IPS-20b (cell line): ENCODE results near the gene SLC8A3.

Experiments
- H3K27ac ChIP-seq: one replicate; pipeline ENCODE4 v1.5.1; 2013; ENCODE audit warnings: low read length
- H3K27me3 ChIP-seq: 2 replicates; pipeline ENCODE4 v1.6.1; 2013; ENCODE audit warnings: mild to moderate bottlenecking, low read length, inconsistent platforms; ENCODE audit not compliant: insufficient read depth
- H3K36me3 ChIP-seq: 2 replicates; pipeline ENCODE4 v1.6.1; 2013; ENCODE audit warnings: low read depth, mild to moderate bottlenecking, inconsistent platforms, low read length, moderate library complexity; ENCODE audit not compliant: insufficient read depth
- H3K4me1 ChIP-seq: 2 replicates; pipeline ENCODE4 v1.6.1; 2013; ENCODE audit warnings: mild to moderate bottlenecking, control low read depth, inconsistent platforms, low read length, moderate library complexity; ENCODE audit not compliant: insufficient read depth
- H3K4me3 ChIP-seq: 2 replicates; pipeline ENCODE4 v1.5.1; 2013; ENCODE audit warnings: mild to moderate bottlenecking, low read length, inconsistent platforms
- H3K9ac ChIP-seq: 2 replicates; pipeline ENCODE4 v1.6.1; 2013; ENCODE audit warnings: low read depth, mild to moderate bottlenecking, inconsistent platforms, low read length, moderate library complexity
- H3K9me3 ChIP-seq: 2 replicates; pipeline ENCODE4 v1.6.1; 2013; ENCODE audit warnings: mild to moderate bottlenecking, low read depth, low read length, inconsistent platforms; ENCODE audit not compliant: insufficient read depth

The SLC8A3 gene

DNA sequence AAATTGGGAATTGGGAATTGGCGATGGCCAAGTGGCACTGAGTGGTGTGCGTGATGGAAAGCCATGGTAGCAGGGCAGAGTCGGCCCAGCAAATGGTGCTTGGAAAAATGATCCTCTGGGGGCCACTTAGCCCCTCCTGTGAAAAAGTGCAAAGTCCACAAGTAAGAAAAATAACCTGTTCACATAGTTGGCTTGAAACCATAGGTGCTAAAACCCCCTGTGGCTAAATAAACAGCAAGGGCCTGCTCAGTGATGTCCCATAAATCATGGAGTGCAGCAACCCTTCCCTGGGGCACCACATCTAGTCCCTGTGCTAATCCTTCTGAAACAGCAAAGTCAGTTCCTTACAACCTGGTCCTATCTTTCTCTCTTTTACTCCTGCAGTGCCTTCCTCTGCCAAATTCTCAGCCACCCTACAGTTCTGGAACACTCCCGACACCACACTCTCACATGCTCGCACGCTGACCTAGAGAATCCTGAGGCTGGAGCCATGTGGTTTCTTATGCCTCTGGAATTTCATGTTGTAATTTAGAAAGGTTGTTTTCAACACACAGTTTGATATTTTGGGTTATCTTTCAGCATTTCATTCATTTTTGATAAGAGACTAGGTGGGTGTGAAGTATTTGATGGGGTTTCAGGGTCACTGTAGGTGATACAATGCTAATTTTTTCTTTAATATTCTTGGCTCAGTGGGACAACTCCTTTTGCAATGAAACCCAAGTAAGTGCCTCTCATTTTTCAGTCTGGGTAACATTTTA lies 186.0 kb downstream of the SLC8A3 start:
- Histone ChIP-seq H3K36me3 (no peaks in the 10 kb centered on the region), H3K27me3 (no peaks in the 10 kb centered on the region), H3K27ac (no peak overlapping the region), H3K4me1 (no peaks in the 10 kb centered on the region), H3K4me3 (no peak overlapping the region), H3K9ac (no peak overlapping the region), H3K9me3 (no peaks in the 10 kb centered on the region)

DNA sequence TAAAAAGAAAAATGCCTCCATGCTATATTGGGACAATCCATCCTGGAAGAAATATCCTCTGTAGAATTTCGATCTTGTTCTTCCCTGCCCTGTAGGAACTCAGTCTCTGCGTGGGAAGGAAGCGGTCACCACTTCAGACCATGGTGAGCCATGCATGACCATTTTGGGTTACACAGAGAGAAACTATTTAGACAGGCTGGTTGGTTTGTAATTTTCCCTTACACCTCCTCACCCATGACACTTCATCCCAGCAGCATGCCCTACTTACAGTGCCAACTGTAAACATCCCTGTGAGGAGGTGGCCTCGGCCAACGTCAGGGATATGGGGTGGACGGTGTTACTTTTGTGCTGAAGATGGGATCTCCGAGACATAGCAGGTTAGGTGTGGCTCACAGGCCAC lies 188.2 kb downstream of the SLC8A3 start:
- H3K9ac ChIP-seq, result no peak overlapping the region
- no peaks in the 10 kb centered on the region for H3K4me1 ChIP-seq
- H3K4me3 ChIP-seq, result no peak overlapping the region
- H3K36me3 ChIP-seq, result no peaks in the 10 kb centered on the region
- no peaks in the 10 kb centered on the region for H3K9me3 ChIP-seq
- H3K27ac ChIP-seq, result no peak overlapping the region
- H3K27me3 ChIP-seq, result no peaks in the 10 kb centered on the region

DNA sequence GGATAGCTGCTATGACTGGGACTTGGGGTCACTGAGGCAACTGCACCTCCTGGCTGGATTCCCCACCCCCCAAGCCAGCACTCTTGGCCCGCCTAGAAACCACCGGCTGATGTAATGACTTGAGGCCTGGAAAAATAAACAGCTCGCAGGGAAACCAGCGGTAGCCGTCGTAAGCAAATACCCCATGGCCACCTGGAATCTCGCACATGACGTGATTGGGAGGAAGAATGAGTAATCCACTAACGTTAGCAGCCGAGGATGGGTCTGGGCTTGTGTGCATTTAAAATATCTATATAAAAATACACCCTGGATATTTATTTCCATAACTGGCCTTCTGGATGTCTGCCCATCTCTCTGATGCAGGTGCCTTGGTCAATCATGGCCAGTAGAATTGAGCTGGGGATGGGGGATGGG lies 189.5 kb downstream of the SLC8A3 start:
- Histone ChIP-seq H3K36me3 (no peaks in the 10 kb centered on the region), H3K27ac (no peak overlapping the region), H3K9me3 (no peaks in the 10 kb centered on the region), H3K4me1 (no peaks in the 10 kb centered on the region), H3K9ac (no peak overlapping the region), H3K4me3 (no peak overlapping the region), H3K27me3 (no peaks in the 10 kb centered on the region)

DNA sequence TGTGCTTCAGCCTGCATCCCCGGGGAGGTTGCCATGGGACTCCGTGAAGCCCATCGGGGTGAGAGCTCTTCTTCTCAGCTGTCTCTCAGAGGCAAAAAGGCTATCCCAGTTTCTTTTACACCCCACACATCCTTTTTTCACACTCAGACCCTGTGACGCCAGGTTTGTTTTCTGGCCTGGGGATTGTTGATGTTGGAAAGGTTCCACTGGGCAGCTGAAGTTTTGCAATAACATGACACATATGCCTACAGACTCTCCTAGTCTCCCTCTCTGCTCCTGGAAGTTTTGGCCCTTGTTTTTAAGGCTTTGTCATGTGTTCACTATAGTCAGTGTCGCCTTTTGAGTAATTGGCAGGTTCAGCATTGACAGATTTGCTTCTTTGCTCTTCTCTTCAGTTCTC lies 190.9 kb downstream of the SLC8A3 start:
- Histone ChIP-seq H3K36me3 (no peaks in the 10 kb centered on the region), H3K9me3 (no peaks in the 10 kb centered on the region), H3K9ac (no peak overlapping the region), H3K4me1 (no peaks in the 10 kb centered on the region), H3K4me3 (no peak overlapping the region), H3K27ac (no peak overlapping the region), H3K27me3 (no peaks in the 10 kb centered on the region; the same call in 1 of the 2 replicates)

DNA sequence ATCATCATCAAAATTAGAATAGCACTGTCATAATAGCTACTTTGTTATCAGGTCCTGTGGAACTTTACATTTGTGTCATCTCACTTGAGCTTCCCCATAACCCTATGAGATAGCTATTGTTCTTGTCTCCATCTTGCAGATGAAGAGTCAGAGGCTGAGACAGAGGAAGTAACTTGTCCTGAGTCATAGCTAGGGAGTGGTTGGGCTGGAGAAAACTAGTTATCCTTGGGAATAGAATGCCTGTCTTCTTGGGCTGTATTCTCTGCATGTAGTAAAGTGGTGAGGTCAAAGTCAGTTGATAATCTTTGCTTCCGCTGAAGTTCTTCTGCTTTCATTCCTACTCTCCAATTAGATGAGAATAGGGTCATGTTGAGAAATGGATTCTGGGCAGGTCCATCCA lies 192.5 kb downstream of the SLC8A3 start:
- Histone ChIP-seq H3K9ac (no peak overlapping the region), H3K9me3 (no peaks in the 10 kb centered on the region), H3K36me3 (no peaks in the 10 kb centered on the region), H3K27ac (no peak overlapping the region), H3K27me3 (no peaks in the 10 kb centered on the region; the same call in 1 of the 2 replicates), H3K4me1 (no peaks in the 10 kb centered on the region), H3K4me3 (no peak overlapping the region)
